IPS-NIHi11 (cell line): ENCODE measurements around the gene GLE1.
A peak's percentile ranks its signal among the peaks of the same experiment; 100 is the strongest.
"Not testable (repeated sequence)": the region's sequence is repeated elsewhere in the genome, so short reads cannot be mapped to it uniquely, and the experiment has no call there.

Experiments
- DNase-seq: peaks from one replicate; pipeline ENCODE4 v3.0.0; 2012; ENCODE audit warnings: mixed read lengths, low spot score

GLE1 gene

DNA sequence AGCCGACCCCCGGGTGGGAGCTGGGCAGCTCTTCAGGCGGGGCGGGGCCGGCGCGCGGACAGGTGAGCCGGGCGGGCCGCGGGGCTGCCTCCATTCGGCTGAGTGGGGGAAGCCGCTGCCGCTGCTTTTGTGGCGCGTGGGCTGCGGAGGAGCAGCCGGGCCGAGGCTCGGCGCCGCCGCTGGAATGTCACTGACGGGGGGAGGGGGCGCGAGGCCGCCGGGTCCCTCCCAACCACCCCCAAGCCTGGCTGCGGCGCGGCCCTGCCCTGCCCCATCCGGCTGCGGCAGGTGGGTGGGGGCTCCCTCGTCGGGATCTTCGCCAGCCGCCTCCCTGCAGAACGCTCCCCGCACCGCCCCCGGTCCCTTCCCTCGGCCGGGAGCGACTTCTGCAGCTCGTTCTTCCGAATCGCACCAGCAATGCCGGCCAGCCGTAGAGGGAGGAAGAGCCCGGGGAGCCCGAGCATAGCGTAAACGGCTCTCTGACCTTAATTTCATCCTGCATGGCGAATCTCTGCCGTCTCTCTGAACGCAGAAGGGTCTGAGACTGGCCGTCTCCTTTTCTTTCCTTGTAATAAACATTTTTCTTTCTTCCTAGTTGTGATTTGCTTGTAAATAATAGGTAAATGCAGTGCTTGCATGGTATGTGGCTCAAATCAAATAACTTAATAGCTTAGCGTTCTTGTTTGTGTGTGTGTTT is 48.4 kb downstream of the GLE1 start:
- peak; percentile 73 for DNase-seq

GRCh38 chr9:128553728-128554127 is 49.2 kb downstream of the GLE1 start:
- DNase-seq: no peak

GRCh38 chr9:128554155-128554862 is 49.8 kb downstream of the GLE1 start:
- peak; percentile 54 for DNase-seq

DNA sequence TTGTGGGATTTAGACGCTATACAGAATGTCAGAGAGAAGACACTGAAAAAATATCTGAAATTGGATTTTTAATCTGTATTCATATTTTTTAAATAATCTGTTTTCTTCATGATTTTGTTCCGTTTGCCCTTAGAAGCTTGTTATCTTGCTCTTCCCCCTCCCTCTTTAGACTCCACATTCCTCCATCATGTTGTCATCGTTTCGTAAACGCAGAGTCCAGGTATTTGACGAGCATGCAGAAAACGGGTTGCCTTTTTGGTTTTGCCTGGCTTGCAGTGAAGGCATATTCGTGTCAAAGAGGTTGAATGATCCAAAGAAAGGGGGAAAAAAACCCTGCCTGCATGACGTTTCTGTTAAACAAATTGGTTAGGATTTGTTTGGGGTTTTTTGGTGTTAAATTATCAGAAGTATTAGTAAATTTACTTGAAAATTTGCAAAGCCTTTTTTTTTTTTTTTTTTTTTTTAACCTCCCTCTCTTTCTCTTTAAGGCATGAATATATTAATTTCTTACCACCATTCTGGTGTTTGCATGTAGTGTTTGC is 50.7 kb downstream of the GLE1 start:
- DNase-seq: peak; percentile 54

DNA sequence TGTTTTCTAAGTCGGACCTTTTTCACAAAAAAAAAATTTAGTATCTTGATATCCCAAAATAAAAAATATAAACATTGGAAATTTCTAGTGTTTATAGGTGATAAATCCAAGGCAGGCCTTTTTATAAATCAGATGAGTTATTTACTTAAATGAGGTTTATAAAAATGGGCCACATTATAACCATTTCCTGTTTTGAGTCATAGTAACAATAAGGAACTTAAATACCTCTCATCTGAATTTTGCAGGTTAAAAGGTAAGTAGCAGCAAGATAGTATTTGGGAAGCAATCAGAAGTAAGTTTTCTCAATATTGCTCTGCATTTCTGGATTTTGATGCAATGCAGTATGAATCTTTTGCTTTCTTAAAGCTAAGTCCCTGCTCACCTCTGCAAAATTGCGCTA is 51.8 kb downstream of the GLE1 start:
- DNase-seq: no peak

- DNase-seq: no peak
These were observed 52.6 kb downstream of the GLE1 start for GRCh38 chr9:128556926-128557634.

- no peak for DNase-seq
These were observed 54.2 kb downstream of the GLE1 start for GRCh38 chr9:128558431-128559310.

DNA sequence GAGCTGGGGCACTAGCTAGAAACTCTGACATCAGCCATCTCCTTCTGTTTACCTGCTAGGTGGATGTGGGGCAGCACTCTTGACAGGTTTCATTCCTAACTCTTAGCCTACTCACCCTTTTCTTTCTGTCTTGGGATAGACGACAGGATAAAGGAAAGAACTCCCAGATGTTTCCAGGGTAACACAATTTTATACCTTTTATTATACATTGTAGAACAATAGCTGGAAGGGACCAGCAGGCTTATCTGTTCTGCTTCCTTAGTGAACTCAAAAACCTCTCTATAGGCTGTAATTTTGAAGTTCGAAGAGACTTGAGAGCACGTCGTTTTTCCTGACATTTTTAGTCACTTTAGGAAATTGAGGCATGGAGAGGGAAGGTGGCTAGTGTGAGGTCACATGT is 61.1 kb downstream of the GLE1 start:
- DNase-seq: no peak

GRCh38 chr9:128568470-128569078 is 64.1 kb downstream of the GLE1 start:
- peak; percentile 30 for DNase-seq

DNA sequence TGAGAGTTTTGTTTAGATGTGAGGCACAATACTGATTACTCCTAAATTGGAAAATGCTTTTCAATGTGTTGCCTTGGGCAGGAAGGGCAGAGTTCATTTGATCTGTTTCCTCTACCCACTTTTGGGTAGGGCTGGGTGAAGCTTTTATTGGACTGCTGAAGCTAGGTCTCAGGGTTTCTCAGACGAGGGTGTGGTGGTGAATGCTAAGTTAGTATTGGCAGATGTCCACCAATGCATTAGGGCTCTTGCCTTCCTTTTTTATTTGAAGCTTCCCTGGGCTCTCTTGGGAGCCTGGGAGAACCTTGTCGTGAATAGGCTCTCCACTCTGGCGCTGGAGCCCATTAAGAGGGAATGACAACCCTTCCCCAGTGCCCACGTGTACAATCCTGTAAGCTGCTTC is 71.0 kb downstream of the GLE1 start:
- no peak for DNase-seq

DNA sequence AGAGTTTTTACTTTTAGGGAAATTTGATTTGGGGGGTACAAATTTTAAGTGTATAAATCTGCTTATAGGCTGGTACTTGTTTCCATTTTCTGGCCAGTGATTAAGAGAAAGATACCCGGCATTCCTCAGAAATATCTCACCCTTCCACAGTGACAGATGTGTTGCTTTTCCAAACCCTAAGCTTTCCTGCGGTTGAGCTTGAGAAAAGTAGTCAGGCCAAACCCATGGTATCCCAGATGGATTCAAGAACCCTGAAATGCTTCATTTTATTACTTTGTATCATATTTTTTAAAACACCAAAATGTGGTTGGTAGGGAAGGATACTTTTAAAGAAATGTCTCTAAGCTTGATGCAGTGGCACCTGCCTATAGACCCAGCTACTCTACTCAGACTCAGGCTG is 71.4 kb downstream of the GLE1 start:
- no peak for DNase-seq

GRCh38 chr9:128577206-128577605 is 72.7 kb downstream of the GLE1 start:
- DNase-seq: no peak

- DNase-seq: no peak
These were observed 74.7 kb downstream of the GLE1 start for GRCh38 chr9:128579194-128579593.

GRCh38 chr9:128580731-128581130 is 76.2 kb downstream of the GLE1 start:
- no peak for DNase-seq

DNA sequence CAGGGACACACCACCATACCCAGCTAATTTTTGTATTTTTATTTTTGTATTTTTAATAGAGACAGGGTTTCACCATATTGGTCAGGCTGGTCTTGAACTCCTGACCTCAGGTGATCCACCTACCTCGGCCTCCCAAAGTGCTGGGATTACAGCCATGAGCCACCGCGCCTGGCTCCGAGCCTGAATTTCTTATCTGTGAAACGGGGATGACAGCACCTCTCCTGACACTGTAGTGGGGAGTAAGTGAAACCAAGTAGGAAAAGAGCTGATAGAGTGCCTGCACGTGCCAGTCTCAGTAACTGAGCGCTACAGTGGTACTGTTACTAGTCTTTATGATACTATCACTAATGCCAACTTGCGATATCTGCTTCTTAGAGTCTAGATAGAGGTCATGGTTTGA is 80.6 kb downstream of the GLE1 start:
- not testable (repeated sequence) for DNase-seq

DNA sequence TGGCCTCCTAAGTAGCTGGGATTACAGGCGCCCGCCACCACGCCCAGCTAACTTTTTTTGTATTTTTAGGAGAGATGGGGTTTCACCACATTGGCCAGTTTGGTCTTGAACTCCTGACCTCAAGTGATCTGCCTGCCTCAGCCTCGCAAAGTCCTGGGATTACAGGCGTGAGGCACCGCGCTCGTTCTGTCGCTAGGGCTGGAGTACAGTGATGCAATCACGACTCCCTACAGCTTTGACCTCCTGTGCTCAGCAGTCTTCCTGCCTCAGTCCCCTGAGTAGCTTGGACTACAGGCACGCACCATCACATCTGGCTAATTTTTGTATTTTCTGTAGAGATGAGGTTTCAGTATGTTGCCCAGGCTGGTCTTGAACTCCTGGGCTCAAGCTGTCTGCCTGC is 82.4 kb downstream of the GLE1 start:
- not testable (repeated sequence) for DNase-seq

GRCh38 chr9:128587453-128587852 is 82.9 kb downstream of the GLE1 start:
- no peak for DNase-seq

- no peak for DNase-seq
These were observed 84.2 kb downstream of the GLE1 start for GRCh38 chr9:128588581-128589233.
